PFSK-1 (cell line): ENCODE data around the gene NPAS2.

ENCODE experiments used
- FOXP2 ChIP-seq: optimal IDR thresholded peaks from 2 replicates; pipeline ENCODE3; 2011; ENCODE audit warnings: borderline replicate concordance, control low read depth, inconsistent platforms; ENCODE audit not compliant: insufficient read depth; ENCODE audit errors: extremely low read length, extremely low read depth
- POLR2AphosphoS5 ChIP-seq: IDR thresholded peaks from 2 replicates; pipeline ENCODE4 v1.6.1; 2012; ENCODE audit warnings: low read depth, mild to moderate bottlenecking, control low read depth, low read length, moderate library complexity
- SIN3A ChIP-seq: IDR thresholded peaks from 2 replicates; pipeline ENCODE4 v1.6.1; 2012; ENCODE audit warnings: mild to moderate bottlenecking, low read length, moderate library complexity, borderline replicate concordance; ENCODE audit not compliant: insufficient read depth
- TAF1 ChIP-seq: IDR thresholded peaks from 2 replicates; pipeline ENCODE4 v1.6.1; 2012; ENCODE audit warnings: low read length, control low read depth, borderline replicate concordance; ENCODE audit not compliant: insufficient read depth
- TF ChIP-seq, protein P1 (sequence below), 2 experiments: IDR thresholded peaks; 2 replicates each; pipeline versions ENCODE4 v1.6.1 to v1.8.0; 2011 to 2012; ENCODE audit warnings: low read depth in 2 of 2, low read length in 2 of 2, control low read depth in 1 of 2, inconsistent platforms in 1 of 2, mild to moderate bottlenecking in 1 of 2, moderate library complexity in 1 of 2; ENCODE audit not compliant: insufficient read depth in 1 of 2

Gene NPAS2

DNA sequence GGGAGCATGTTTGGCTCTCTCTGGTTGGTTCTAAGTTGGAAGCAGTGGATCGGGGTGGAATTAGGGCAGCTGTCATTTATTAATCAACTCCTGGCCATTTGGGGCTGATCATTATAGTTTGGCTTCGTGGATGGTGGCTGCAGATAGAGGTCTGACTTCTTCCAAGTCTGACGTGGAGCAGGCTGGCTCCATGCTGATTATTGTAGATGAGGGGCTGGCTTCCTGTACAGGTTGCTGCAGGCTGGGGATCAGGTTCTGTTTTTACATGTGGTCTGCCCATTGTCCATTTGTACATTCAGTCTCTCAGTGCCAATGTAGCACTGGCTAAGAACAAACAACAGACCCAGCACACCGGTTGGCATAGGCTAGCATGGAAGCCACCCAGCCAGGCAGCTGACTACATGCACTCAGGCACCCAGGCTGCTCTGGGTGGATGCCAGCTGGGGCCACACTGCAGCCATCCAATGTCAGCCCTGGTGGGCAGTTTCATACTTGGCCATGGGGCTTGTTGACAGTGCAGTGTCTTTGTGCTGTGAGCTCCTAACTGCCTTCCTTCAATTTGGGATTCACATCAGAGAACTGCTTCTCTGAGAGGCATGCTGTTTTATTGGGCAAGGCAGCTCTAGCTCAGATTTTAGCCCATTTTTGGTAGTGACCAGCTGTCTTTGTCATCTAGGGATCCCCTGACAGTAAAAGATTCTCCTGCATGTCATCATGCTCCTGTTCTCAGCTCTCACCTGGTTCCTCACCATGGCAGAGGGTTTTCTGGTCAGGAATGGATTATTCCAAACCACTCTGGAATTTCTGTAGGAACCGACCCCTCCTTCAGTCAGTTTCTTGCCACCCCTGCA is 25.4 kb downstream of the NPAS2 start:
- TF ChIP-seq, protein P1, sequence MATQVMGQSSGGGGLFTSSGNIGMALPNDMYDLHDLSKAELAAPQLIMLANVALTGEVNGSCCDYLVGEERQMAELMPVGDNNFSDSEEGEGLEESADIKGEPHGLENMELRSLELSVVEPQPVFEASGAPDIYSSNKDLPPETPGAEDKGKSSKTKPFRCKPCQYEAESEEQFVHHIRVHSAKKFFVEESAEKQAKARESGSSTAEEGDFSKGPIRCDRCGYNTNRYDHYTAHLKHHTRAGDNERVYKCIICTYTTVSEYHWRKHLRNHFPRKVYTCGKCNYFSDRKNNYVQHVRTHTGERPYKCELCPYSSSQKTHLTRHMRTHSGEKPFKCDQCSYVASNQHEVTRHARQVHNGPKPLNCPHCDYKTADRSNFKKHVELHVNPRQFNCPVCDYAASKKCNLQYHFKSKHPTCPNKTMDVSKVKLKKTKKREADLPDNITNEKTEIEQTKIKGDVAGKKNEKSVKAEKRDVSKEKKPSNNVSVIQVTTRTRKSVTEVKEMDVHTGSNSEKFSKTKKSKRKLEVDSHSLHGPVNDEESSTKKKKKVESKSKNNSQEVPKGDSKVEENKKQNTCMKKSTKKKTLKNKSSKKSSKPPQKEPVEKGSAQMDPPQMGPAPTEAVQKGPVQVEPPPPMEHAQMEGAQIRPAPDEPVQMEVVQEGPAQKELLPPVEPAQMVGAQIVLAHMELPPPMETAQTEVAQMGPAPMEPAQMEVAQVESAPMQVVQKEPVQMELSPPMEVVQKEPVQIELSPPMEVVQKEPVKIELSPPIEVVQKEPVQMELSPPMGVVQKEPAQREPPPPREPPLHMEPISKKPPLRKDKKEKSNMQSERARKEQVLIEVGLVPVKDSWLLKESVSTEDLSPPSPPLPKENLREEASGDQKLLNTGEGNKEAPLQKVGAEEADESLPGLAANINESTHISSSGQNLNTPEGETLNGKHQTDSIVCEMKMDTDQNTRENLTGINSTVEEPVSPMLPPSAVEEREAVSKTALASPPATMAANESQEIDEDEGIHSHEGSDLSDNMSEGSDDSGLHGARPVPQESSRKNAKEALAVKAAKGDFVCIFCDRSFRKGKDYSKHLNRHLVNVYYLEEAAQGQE (IDR thresholded peaks at IDR 0.05; ENCODE audit: insufficient read depth in 1 of 2, low read depth in 2 of 2, low read length in 2 of 2) = no peak
- TF ChIP-seq TAF1 (no peak), SIN3A (no peak), FOXP2 (no peak), POLR2AphosphoS5 (no peak)

DNA sequence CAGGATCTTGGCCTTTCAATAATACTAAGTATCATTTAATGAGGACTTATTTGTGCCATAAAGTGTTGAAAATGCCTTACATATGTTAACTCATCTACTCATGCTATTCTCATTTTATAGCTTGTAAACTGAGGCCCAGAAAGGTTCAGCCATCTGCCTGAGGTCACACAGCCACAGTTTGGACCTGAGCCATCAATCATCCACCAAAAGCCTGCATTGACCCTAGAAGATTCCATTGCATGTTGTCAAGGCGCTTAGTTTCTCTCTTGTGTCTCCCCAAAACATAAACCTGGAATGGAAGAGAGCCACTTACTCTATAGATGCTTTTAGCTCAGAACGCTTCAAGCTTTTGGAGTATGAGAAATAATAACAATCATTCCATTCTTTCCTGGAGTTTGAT is 26.8 kb downstream of the NPAS2 start:
- TF ChIP-seq TAF1 = no peak
- no peak for TF ChIP-seq POLR2AphosphoS5
- TF ChIP-seq, protein P1 (IDR thresholded peaks at IDR 0.05; ENCODE audit: insufficient read depth in 1 of 2, low read depth in 2 of 2, low read length in 2 of 2) = no peak
- no peak for TF ChIP-seq FOXP2

DNA sequence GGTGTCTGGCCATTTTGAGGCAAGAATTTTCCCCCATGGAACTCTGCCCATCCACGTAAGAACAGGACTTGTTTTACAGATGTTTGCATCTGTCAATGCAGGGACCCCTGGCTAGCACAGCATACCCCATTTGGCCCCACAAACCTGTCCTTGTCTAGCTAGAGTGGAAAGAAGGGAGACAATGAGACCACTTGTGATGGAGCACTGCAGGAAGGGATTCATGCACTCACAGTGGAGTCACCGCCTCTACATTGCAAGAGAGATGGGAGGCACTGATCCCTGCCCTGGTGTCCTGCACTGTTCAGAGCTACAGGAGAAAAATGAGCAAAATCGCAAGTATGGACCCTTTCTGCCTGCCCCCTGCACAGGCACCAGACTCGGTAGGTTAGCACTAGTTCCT is 32.5 kb downstream of the NPAS2 start:
- TF ChIP-seq, protein P1 (IDR thresholded peaks at IDR 0.05; ENCODE audit: insufficient read depth in 1 of 2, low read depth in 2 of 2, low read length in 2 of 2) = no peak
- TF ChIP-seq SIN3A = no peak
- no peak for TF ChIP-seq POLR2AphosphoS5
- no peak for TF ChIP-seq FOXP2
- no peak for TF ChIP-seq TAF1

DNA sequence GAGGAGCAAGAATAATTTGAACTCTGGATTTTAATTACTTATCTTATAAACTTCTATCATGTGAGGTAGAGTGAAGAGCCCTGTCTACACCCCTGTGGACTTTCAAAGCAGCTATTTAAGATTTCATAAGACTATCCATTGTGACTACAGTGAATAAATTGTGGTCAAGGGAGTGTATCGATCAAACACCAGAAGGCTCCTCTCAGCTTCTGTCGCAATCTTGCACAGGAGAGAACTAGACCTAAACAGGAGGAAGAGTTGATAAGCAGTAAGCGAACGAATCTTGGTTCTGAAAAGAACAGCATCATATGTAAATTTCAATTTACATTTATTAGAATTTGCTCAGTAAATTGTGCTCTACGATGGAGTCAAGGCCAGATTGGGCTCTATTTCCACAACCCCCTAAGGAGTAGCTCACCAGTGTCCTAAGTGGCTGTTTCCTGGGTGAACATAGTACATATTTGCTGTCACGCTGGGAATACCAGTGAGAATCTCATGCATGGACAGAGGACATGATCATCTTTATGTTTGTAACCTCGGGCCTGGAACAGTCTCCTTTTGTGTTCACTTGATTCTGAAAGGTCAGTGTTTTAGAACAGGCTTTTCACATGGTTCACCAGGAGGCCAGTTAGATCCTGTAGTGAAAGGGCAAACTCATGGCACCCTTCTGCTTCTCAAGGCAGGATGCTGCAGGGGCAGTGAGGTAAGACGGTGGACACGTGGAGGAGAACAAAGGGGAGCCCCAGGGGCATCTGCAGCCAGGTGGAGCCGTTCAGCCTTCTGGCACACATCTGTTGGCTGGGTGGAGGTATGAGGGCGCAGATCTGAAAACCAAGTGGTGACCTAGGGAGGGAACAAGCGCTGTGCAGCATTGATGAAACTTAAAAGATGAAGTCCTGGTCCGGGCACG is 33.3 kb downstream of the NPAS2 start:
- TF ChIP-seq FOXP2 (no peak), POLR2AphosphoS5 (no peak), TAF1 (no peak), SIN3A (no peak)
- TF ChIP-seq, protein P1 (IDR thresholded peaks at IDR 0.05; ENCODE audit: insufficient read depth in 1 of 2, low read depth in 2 of 2, low read length in 2 of 2) = no peak
